Smooth muscle cell (in vitro differentiated cells): Measurements from ENCODE around the gene NKX2-3. TPM values are rescaled to one million over a fixed set of nuclear protein-coding genes. Genes with fewer than 3 reads are reported as not detected.

ENCODE experiments used
- DNase-seq: peaks from one replicate; lab custom pipeline; 2025; ENCODE audit not compliant: unreplicated experiment; lab: John Stamatoyannopoulos, UW
- H2AFZ ChIP-seq: fragments of 200-600 bp; sonication (generic); 2 replicates; pipeline ENCODE4 v1.6.0; 2016; ENCODE audit warnings: antibody characterized with exemption, low read depth, mild to moderate bottlenecking
- H3F3A ChIP-seq: fragments of 200-600 bp; sonication (generic); 2 replicates; pipeline ENCODE4 v1.6.0; 2017; ENCODE audit warnings: antibody characterized with exemption, low read depth
- H3K27ac ChIP-seq: fragments of 200-600 bp; sonication (generic); 2 replicates; pipeline ENCODE4 v1.5.1; 2016; ENCODE audit warnings: low read depth, mild to moderate bottlenecking
- H3K27me3 ChIP-seq: fragments of 200-600 bp; sonication (generic); 2 replicates; pipeline ENCODE4 v1.6.1; 2016; ENCODE audit warnings: low read depth, mild to moderate bottlenecking
- H3K36me3 ChIP-seq: fragments of 200-600 bp; sonication (generic); 2 replicates; pipeline ENCODE4 v1.5.1; 2016; ENCODE audit warnings: low read depth
- H3K4me1 ChIP-seq: fragments of 200-600 bp; sonication (generic); 2 replicates; pipeline ENCODE4 v1.5.1; 2016; ENCODE audit warnings: low read depth
- H3K4me2 ChIP-seq: fragments of 200-600 bp; sonication (generic); 2 replicates; pipeline ENCODE4 v1.6.0; 2016; ENCODE audit warnings: mild to moderate bottlenecking
- H3K4me3 ChIP-seq: fragments of 200-600 bp; sonication (generic); 2 replicates; pipeline ENCODE4 v1.5.1; 2016; ENCODE audit warnings: mild to moderate bottlenecking
- H3K79me2 ChIP-seq: fragments of 200-600 bp; sonication (generic); 2 replicates; pipeline ENCODE4 v1.6.0; 2016; ENCODE audit warnings: low read depth, mild to moderate bottlenecking
- H3K9ac ChIP-seq: fragments of 200-600 bp; sonication (generic); 2 replicates; pipeline ENCODE4 v1.6.0; 2016; ENCODE audit warnings: low read depth
- H3K9me3 ChIP-seq: fragments of 200-600 bp; sonication (generic); replicated peaks from 2 replicates; pipeline ENCODE4 v1.5.1; 2016; ENCODE audit warnings: low read depth
- H4K20me1 ChIP-seq: fragments of 200-600 bp; sonication (generic); 2 replicates; pipeline ENCODE4 v1.6.0; 2016; ENCODE audit warnings: low read depth
- CTCF ChIP-seq: fragments of 200-600 bp; sonication (generic); IDR thresholded peaks from 2 replicates; pipeline ENCODE4 v1.5.1; 2017; ENCODE audit warnings: borderline replicate concordance, mild to moderate bottlenecking, antibody characterized with exemption; ENCODE audit not compliant: insufficient read depth, poor library complexity, severe bottlenecking
- WGBS: methylation state at CpG from one replicate; pipeline ENCODE4 v1.1.7; 2016; ENCODE audit warnings: low lambda C conversion rate; 5-methylcytosine and 5-hydroxymethylcytosine counted together
- polyA plus RNA-seq: library from polyadenylated mRNA; unstranded; fragments of >200 nt; fragmentation: Nextera tagmentation; extraction: Ambion mirVana; gene quantifications from 2 replicates; pipeline ENCODE4 v1.2.1, GENCODE V29; 2016
- total RNA-seq: library from RNA; depleted of rRNA; stranded (reverse); fragments of >200 nt; gene quantifications from 2 replicates; pipeline ENCODE4 v1.2.3, GENCODE V29; 2014

The NKX2-3 gene
- total and polyA plus RNA-seq, 2 experiments from 2014 or later: not detected

GRCh38 chr10:99579971-99580370, 47.2 kb downstream of the NKX2-3 start:
- Histone ChIP-seq H3K36me3 (no peaks in the 10 kb centered on the region), H3K79me2 (no peaks in the 10 kb centered on the region), H4K20me1 (no peaks in the 10 kb centered on the region), H3K4me2 (no peak overlapping the region), H2AFZ (no peak overlapping the region), H3K27me3 (peaks cover 8% of the 10 kb centered on the region), H3K4me3 (no peak overlapping the region), H3K4me1 (no peaks in the 10 kb centered on the region), H3F3A (no peaks in the 10 kb centered on the region), H3K27ac (no peak overlapping the region), H3K9me3 (no peaks in the 10 kb centered on the region), H3K9ac (no peak overlapping the region)
- no peak for TF ChIP-seq CTCF
- WGBS: 87% methylated on average over 1 of the region's 1 CpG
- DNase-seq: no peak

GRCh38 chr10:99582255-99582770, 49.6 kb downstream of the NKX2-3 start:
- WGBS: 93% methylated on average over 6 of the region's 6 CpGs
- Histone ChIP-seq H2AFZ (no peak overlapping the region), H3F3A (no peaks in the 10 kb centered on the region), H3K9me3 (no peaks in the 10 kb centered on the region), H3K4me3 (no peak overlapping the region), H3K36me3 (no peaks in the 10 kb centered on the region), H3K27ac (no peak overlapping the region), H3K79me2 (no peaks in the 10 kb centered on the region), H3K9ac (no peak overlapping the region), H3K27me3 (peaks cover 8% of the 10 kb centered on the region), H3K4me1 (no peaks in the 10 kb centered on the region), H4K20me1 (no peaks in the 10 kb centered on the region), H3K4me2 (no peak overlapping the region)
- no peak for TF ChIP-seq CTCF
- DNase-seq: no peak

GRCh38 chr10:99583687-99584086, 50.9 kb downstream of the NKX2-3 start:
- H3K27ac ChIP-seq: no peak overlapping the region

More at GRCh38 chr10:99583687-99584086, 50.9 kb downstream of the NKX2-3 start:
- H3F3A ChIP-seq: no peaks in the 10 kb centered on the region
- H3K4me3 ChIP-seq: no peak overlapping the region
- H3K4me1 ChIP-seq: no peaks in the 10 kb centered on the region
- no peaks in the 10 kb centered on the region for H3K36me3 ChIP-seq
- H3K9me3 ChIP-seq: no peaks in the 10 kb centered on the region
- H3K27me3 ChIP-seq: no peaks in the 10 kb centered on the region
- no peaks in the 10 kb centered on the region for H4K20me1 ChIP-seq
- no peak overlapping the region for H2AFZ ChIP-seq
- no peak for TF ChIP-seq CTCF
- no peak overlapping the region for H3K9ac ChIP-seq
- DNase-seq: no peak
- no peaks in the 10 kb centered on the region for H3K79me2 ChIP-seq
- WGBS: 83% methylated on average over 8 of the region's 8 CpGs
- no peak overlapping the region for H3K4me2 ChIP-seq

Other genes with a start within 250 kb of the NKX2-3 start
- gene CNNM1, start 203.6 kb upstream of the NKX2-3 start, total RNA-seq: 0.04 TPM in 1 of 2 replicates, not detected in the other
- not detected in 2 replicates for gene CNNM1, start 203.6 kb upstream of the NKX2-3 start, polyA plus RNA-seq
- 22.0 and 34.7 TPM in 2 replicates for gene GOT1, start 102.3 kb upstream of the NKX2-3 start, total RNA-seq
- gene GOT1, start 102.3 kb upstream of the NKX2-3 start, polyA plus RNA-seq: 38.6 and 44.4 TPM in 2 replicates
- 41.1 and 43.3 TPM in 2 replicates for gene SLC25A28, start 87.5 kb downstream of the NKX2-3 start, total RNA-seq
- 35.0 and 47.1 TPM in 2 replicates for gene SLC25A28, start 87.5 kb downstream of the NKX2-3 start, polyA plus RNA-seq
- 39.9 and 41.1 TPM in 2 replicates for gene ENTPD7, start 126.6 kb downstream of the NKX2-3 start, total RNA-seq
- gene ENTPD7, start 126.6 kb downstream of the NKX2-3 start, polyA plus RNA-seq: 7.5 and 7.9 TPM in 2 replicates
- 21.3 and 22.5 TPM in 2 replicates for gene COX15, start 199.2 kb downstream of the NKX2-3 start, total RNA-seq
- 16.9 and 19.1 TPM in 2 replicates for gene COX15, start 199.2 kb downstream of the NKX2-3 start, polyA plus RNA-seq
- gene CUTC, start 199.3 kb downstream of the NKX2-3 start, total RNA-seq: 15.2 and 16.0 TPM in 2 replicates
- 20.1 and 24.2 TPM in 2 replicates for gene CUTC, start 199.3 kb downstream of the NKX2-3 start, polyA plus RNA-seq
- 0.36 and 0.72 TPM in 2 replicates for gene ABCC2, start 249.7 kb downstream of the NKX2-3 start, total RNA-seq
- gene ABCC2, start 249.7 kb downstream of the NKX2-3 start, polyA plus RNA-seq: 1.9 and 3.0 TPM in 2 replicates